Mucosa of descending colon (tissue), 3 donors: ENCODE data around the gene SRGAP3. TPM values are rescaled to one million over a fixed set of nuclear protein-coding genes. Genes with fewer than 3 reads are reported as not detected.

ENCODE experiments used
- ATAC-seq: fragments of 200-7000 bp; cut with Tn5 transposase; one replicate; pipeline ENCODE4 v1.9.1; 2020; ENCODE audit warnings: mild to moderate bottlenecking, moderate library complexity
- DNase-seq, 3 donors: peaks; one replicate each; pipeline ENCODE4 v3.0.0-alpha.2; 2020
- H3K36me3 ChIP-seq: fragments of 200-600 bp; one replicate; pipeline ENCODE4 v1.8.0; 2021; ENCODE audit warnings: low read depth, mild to moderate bottlenecking
- H3K4me1 ChIP-seq: fragments of 200-600 bp; one replicate; pipeline ENCODE4 v1.8.0; 2021; ENCODE audit warnings: low read depth, mild to moderate bottlenecking
- H3K4me3 ChIP-seq: fragments of 200-600 bp; one replicate; pipeline ENCODE4 v1.8.0; 2021; ENCODE audit warnings: mild to moderate bottlenecking
- H3K9me3 ChIP-seq: fragments of 200-600 bp; one replicate; pipeline ENCODE4 v1.8.0; 2021; ENCODE audit warnings: mild to moderate bottlenecking
- intact Hi-C, 2 donors: fragments of 100-400 bp; cut with DNase I in 1 of 2; cut with micrococcal nuclease in 1 of 2; formaldehyde crosslinking; loops; one replicate each; pipeline versions ENCODE4 v1.11.0 to v1.11.1; 2022; cut with DNase I, micrococcal nuclease
- total RNA-seq, 3 donors: library from RNA; stranded (reverse); fragmentation: NEBNext Ultra II Directional in 2 of 3; extraction: Animal tissue kit (Norgen Biotek cat#: 25700) in 2 of 3; gene quantifications; one replicate each; pipeline versions ENCODE4 v1.2.1 to v1.2.4, GENCODE V29; 2021 to 2023
- TF ChIP-seq, protein P1 (sequence below): fragments of 200-600 bp; IDR thresholded peaks from one replicate; pipeline ENCODE4 v1.8.0; 2022; ENCODE audit warnings: antibody characterized with exemption, mild to moderate bottlenecking
- donor health status: DM: no; HTN: no; CAD: no; lungs with moderate emphysema.
- donor health status: DM: no; HTN: no; CAD: no.
- donor health status: DM: no; HTN: yes; CAD: no.

SRGAP3 gene
- total RNA-seq, 3 donors from 2014 or later: 6.4 to 9.0 (median 8.6) TPM

- intact Hi-C loops: no loop called here
- no peaks in the 10 kb centered on the region for H3K9me3 ChIP-seq
- no peaks in the 10 kb centered on the region for H3K36me3 ChIP-seq
- no peaks in the 10 kb centered on the region for H3K4me1 ChIP-seq
- ATAC-seq (no peak), DNase-seq (no peak)
- H3K4me3 ChIP-seq: no peak overlapping the region
- TF ChIP-seq, protein P1, sequence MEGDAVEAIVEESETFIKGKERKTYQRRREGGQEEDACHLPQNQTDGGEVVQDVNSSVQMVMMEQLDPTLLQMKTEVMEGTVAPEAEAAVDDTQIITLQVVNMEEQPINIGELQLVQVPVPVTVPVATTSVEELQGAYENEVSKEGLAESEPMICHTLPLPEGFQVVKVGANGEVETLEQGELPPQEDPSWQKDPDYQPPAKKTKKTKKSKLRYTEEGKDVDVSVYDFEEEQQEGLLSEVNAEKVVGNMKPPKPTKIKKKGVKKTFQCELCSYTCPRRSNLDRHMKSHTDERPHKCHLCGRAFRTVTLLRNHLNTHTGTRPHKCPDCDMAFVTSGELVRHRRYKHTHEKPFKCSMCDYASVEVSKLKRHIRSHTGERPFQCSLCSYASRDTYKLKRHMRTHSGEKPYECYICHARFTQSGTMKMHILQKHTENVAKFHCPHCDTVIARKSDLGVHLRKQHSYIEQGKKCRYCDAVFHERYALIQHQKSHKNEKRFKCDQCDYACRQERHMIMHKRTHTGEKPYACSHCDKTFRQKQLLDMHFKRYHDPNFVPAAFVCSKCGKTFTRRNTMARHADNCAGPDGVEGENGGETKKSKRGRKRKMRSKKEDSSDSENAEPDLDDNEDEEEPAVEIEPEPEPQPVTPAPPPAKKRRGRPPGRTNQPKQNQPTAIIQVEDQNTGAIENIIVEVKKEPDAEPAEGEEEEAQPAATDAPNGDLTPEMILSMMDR: no peak
Observed at GRCh38 chr3:9278498-9278897, 29.1 kb upstream of the SRGAP3 start.

DNA sequence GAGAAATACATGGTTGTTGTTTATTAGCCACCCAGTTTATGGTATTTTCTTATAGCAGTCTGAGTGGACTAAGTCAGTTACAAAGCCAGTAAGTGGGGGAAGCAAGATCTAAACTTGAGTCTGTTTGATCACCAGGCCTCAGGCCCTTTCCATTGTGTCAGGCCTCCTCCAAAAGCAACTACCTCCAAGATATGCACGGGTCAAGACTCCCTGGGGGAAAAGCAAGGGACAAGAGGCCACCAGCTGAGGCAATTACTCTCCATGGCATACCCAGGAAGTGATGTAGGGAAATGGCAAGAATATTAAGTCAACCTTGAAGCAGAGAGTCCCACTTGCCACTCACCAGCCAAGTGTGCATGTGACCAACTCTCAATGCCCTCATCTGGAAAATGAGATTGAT, 28.6 kb upstream of the SRGAP3 start:
- Histone ChIP-seq H3K9me3 (no peaks in the 10 kb centered on the region), H3K36me3 (no peaks in the 10 kb centered on the region), H3K4me3 (no peak overlapping the region), H3K4me1 (no peaks in the 10 kb centered on the region)
- intact Hi-C loops: no loop called here
- DNase-seq (no peak), ATAC-seq (no peak)
- TF ChIP-seq, protein P1: no peak

DNA sequence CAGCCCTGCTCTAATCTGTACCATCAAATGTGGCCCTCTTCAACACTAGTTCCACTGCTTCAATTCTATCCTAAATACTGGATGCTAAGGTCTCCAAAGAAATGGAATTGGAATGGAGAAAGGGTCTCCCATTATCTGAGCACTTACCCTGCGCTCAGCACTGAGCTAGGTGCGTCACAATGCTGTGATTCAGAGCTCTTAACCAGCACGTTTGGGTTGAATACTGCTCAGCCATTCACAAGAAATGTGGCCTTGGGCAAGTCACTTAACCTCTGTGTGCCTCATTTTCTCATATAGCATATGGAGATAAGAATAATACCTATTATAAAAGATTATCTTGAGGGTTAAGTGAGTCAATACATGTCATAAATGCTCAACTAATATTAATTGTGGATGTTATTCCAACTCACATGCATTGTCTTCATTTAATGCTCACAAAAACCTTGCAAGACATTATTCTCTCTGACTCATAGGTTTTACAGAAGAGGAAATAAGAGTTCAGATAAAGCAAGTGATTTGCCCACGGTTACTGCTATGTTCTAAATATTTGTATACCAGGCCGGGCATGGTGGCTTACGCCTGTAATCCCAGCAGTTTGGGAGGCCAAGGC, 27.4 kb upstream of the SRGAP3 start:
- Histone ChIP-seq H3K36me3 (no peaks in the 10 kb centered on the region), H3K4me1 (no peaks in the 10 kb centered on the region), H3K4me3 (no peak overlapping the region), H3K9me3 (no peaks in the 10 kb centered on the region)
- intact Hi-C loops: no loop called here
- ATAC-seq (no peak), DNase-seq (no peak)
- TF ChIP-seq, protein P1: no peak

GRCh38 chr3:9271903-9272302, 22.5 kb upstream of the SRGAP3 start:
- Histone ChIP-seq H3K36me3 (no peaks in the 10 kb centered on the region), H3K4me3 (no peak overlapping the region), H3K9me3 (no peaks in the 10 kb centered on the region), H3K4me1 (no peaks in the 10 kb centered on the region)
- TF ChIP-seq, protein P1: no peak
- intact Hi-C loops: no loop called here
- DNase-seq (no peak), ATAC-seq (no peak)

DNA sequence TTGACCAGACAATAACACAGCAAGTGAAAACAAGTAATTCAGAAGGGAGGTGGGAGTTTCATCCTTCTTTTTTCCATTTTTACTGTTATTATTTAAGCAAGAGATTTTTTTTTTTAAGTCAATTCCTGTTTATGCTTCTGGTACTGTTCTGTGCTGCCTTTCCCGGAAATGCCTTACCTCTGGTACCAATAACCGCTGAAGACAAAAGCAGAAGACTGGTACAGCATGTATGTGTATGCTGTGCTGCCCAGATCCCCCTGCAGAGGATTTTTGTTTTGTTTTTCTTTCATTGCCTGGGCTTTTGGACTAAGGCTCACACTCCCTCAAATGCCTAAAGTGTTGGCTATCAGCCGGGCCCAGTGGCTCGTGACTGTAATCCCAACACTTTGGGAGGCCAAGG, 21.3 kb upstream of the SRGAP3 start:
- TF ChIP-seq, protein P1: no peak
- intact Hi-C loops: no loop called here
- no peak for ATAC-seq
- Histone ChIP-seq H3K36me3 (no peaks in the 10 kb centered on the region), H3K4me3 (no peak overlapping the region), H3K4me1 (no peaks in the 10 kb centered on the region), H3K9me3 (no peaks in the 10 kb centered on the region)
- DNase-seq: no peak

DNA sequence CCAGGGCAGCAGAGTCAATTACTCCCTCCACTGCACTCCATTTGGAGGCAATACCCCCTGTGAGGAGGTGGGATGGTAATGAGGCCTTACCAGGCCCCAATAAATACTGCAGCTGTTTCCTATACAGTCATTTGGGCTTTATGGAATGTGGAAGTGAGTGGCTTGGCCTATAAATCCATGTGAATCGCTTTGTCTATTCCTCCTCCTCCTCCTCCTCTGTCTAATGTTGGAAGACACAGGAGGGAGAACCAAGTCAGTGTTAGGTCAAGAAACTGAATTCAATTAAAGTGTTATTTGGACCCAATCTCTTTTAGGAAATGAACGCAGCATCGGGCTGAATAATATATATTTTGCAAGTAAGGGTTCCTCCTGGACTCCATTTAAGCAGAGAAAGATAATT, 17.3 kb upstream of the SRGAP3 start:
- TF ChIP-seq, protein P1: no peak
- Histone ChIP-seq H3K36me3 (no peaks in the 10 kb centered on the region), H3K4me1 (no peaks in the 10 kb centered on the region), H3K4me3 (no peak overlapping the region), H3K9me3 (no peaks in the 10 kb centered on the region)
- no peak for DNase-seq
- ATAC-seq: no peak
- intact Hi-C loops: no loop called here
